ENCODE data around the gene FUOM. TPM values are rescaled to one million over a fixed set of nuclear protein-coding genes. Genes with fewer than 3 reads are reported as not detected.

FUOM gene
- total and polyA plus RNA-seq, 2 of the 4 experiments (the other 2 are of a cell fraction): 26.3 to 52.8 TPM

DNA sequence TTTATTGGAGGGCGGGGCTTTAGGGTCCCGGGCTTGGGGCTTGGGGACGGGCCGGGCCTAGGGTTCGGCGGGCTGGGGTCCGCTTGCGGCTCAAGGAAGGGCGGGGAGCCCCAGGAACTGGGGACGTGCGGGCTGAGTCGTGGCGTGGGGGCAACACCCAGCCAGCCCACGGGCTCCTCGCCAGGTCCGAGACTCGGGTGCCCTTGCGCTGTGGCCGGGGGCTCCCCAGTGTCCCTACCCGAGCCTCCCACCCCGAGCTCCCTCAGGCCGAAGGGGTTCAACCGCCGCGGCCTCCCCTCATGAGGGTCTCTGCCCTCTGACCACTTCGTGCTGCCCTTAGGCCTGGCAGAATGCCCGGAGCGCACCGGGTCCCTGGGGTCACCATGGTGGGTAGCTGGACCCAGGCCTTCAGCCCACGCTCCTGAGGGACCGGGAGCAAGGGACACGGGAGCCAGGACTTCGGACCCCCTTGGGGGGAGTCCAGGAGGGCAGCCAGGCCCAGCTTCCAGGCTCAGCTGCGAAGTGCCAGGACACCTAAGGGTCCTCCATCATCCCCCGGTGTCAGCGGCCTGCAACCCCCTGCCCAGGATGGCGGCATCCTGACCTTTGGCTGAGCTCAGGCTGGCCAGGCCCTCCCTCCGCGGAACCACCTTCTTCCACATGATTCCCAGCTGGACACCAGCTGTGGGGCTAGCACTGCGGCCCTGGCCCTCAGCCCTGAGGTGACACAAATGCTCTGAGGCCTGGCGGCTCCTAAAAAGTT is 524 bp upstream of the FUOM start:
- no peak overlapping the region for H2AK9ac ChIP-seq (replicated peaks; ENCODE audit: low read depth, low read length, poor library complexity)
- peaks cover 20% of the 10 kb centered on the region for H3K36me3 ChIP-seq (ENCODE audit: control insufficient read depth, insufficient read depth, low read length)
- no peak overlapping the region for H2AK5ac ChIP-seq (ENCODE audit: low read depth, low read length)
- peaks cover 8 to 13% of the 10 kb centered on the region in 2 experiments; a peak in 2 of 4 replicates for H3K79me1 ChIP-seq (ENCODE audit: low read depth in 1 of 2, low read length in 2 of 2)
- H3K9me3 ChIP-seq (ENCODE audit: control insufficient read depth, insufficient read depth, low read length): no peaks in the 10 kb centered on the region
- no peaks in the 10 kb centered on the region; the same call in 1 of the 2 replicates for H4K20me1 ChIP-seq (ENCODE audit: insufficient read depth, low read length)
- H3K27me3 ChIP-seq (ENCODE audit: control insufficient read depth, insufficient read depth, low read length): no peaks in the 10 kb centered on the region
- no peak overlapping the region for H3K4ac ChIP-seq (ENCODE audit: low read depth, low read length)
- H2BK20ac ChIP-seq (ENCODE audit: low read depth, low read length): no peak overlapping the region
- H3K18ac ChIP-seq (ENCODE audit: low read depth, low read length): no peak overlapping the region
- ChIA-PET CTCF (no interaction called here), POLR2A (ENCODE audit: unreplicated experiment) (no interaction called here)
- no peak overlapping the region for H3K14ac ChIP-seq (replicated peaks; ENCODE audit: low read depth, low read length)
- intact Hi-C loops (cut with micrococcal nuclease): no loop called here
- no peak overlapping the region for H3K4me3 ChIP-seq (ENCODE audit: insufficient read depth, low read depth, low read length)
- no peak overlapping the region for H3K27ac ChIP-seq (ENCODE audit: insufficient read depth, low read length)
- TF ChIP-seq NFE2L2 (IDR thresholded peaks at IDR 0.05; ENCODE audit: low read depth, low read length): no peak
- no peak for TF ChIP-seq RFX5 (IDR thresholded peaks at IDR 0.05; ENCODE audit: low read depth, low read length)
- no peak for TF ChIP-seq MXI1 (IDR thresholded peaks at IDR 0.05; ENCODE audit: borderline replicate concordance, low read depth, low read length)
- no peak for TF ChIP-seq MAZ (IDR thresholded peaks at IDR 0.05; ENCODE audit: borderline replicate concordance, low read depth, low read length)
- no peak for TF ChIP-seq RAD21 (IDR thresholded peaks at IDR 0.05; ENCODE audit: low read length)
- TF ChIP-seq, protein P1, sequence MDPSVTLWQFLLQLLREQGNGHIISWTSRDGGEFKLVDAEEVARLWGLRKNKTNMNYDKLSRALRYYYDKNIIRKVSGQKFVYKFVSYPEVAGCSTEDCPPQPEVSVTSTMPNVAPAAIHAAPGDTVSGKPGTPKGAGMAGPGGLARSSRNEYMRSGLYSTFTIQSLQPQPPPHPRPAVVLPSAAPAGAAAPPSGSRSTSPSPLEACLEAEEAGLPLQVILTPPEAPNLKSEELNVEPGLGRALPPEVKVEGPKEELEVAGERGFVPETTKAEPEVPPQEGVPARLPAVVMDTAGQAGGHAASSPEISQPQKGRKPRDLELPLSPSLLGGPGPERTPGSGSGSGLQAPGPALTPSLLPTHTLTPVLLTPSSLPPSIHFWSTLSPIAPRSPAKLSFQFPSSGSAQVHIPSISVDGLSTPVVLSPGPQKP (IDR thresholded peaks at IDR 0.05; ENCODE audit: borderline replicate concordance, low read depth, low read length): no peak
- no peak for TF ChIP-seq CEBPB (IDR thresholded peaks at IDR 0.05; ENCODE audit: low read depth, low read length)
- no peak for TF ChIP-seq RCOR1 (IDR thresholded peaks at IDR 0.05; ENCODE audit: insufficient replicate concordance, low read length)
- TF ChIP-seq MAFK (IDR thresholded peaks at IDR 0.05; ENCODE audit: low read depth, low read length): no peak
- TF ChIP-seq POLR2A (IDR thresholded peaks at IDR 0.05; ENCODE audit: low read depth, low read length): no peak
- no peak for TF ChIP-seq CHD1 (IDR thresholded peaks at IDR 0.05; ENCODE audit: low read depth, low read length)
- TF ChIP-seq, protein P2, sequence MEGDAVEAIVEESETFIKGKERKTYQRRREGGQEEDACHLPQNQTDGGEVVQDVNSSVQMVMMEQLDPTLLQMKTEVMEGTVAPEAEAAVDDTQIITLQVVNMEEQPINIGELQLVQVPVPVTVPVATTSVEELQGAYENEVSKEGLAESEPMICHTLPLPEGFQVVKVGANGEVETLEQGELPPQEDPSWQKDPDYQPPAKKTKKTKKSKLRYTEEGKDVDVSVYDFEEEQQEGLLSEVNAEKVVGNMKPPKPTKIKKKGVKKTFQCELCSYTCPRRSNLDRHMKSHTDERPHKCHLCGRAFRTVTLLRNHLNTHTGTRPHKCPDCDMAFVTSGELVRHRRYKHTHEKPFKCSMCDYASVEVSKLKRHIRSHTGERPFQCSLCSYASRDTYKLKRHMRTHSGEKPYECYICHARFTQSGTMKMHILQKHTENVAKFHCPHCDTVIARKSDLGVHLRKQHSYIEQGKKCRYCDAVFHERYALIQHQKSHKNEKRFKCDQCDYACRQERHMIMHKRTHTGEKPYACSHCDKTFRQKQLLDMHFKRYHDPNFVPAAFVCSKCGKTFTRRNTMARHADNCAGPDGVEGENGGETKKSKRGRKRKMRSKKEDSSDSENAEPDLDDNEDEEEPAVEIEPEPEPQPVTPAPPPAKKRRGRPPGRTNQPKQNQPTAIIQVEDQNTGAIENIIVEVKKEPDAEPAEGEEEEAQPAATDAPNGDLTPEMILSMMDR (conservative IDR thresholded peaks at IDR 0.05; ENCODE audit: low read depth, low read length): no peak
- TF ChIP-seq SMC3 (IDR thresholded peaks at IDR 0.05; ENCODE audit: low read depth, low read length): no peak
- TF ChIP-seq, protein P3, sequence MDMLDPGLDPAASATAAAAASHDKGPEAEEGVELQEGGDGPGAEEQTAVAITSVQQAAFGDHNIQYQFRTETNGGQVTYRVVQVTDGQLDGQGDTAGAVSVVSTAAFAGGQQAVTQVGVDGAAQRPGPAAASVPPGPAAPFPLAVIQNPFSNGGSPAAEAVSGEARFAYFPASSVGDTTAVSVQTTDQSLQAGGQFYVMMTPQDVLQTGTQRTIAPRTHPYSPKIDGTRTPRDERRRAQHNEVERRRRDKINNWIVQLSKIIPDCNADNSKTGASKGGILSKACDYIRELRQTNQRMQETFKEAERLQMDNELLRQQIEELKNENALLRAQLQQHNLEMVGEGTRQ (IDR thresholded peaks at IDR 0.05; ENCODE audit: low read depth, low read length): no peak
- no peak for TF ChIP-seq FOS (IDR thresholded peaks at IDR 0.05; ENCODE audit: low read depth, low read length)
- no peak for TF ChIP-seq BHLHE40 (IDR thresholded peaks at IDR 0.05; ENCODE audit: low read depth, low read length)
- no peak overlapping the region for H3K9ac ChIP-seq (ENCODE audit: low read depth, low read length)
- H2BK5ac ChIP-seq (ENCODE audit: low read depth, low read length, poor library complexity, severe bottlenecking): no peak overlapping the region
- no peak overlapping the region for H4K8ac ChIP-seq (ENCODE audit: low read depth in 2 of 2, low read length in 2 of 2)
- no peaks in the 10 kb centered on the region for H3K9me1 ChIP-seq (ENCODE audit: insufficient read depth, low read length)
- no peak for DNase-seq
- ATAC-seq (ENCODE audit: low read depth): no peak
- H3K23ac ChIP-seq (ENCODE audit: low read depth, low read length): no peak overlapping the region
- no peak overlapping the region for H4K91ac ChIP-seq (ENCODE audit: insufficient read depth, low read depth, low read length)
- dilution Hi-C loops (cut with HindIII; ENCODE audit: low sequenced_read_pairs, unreplicated experiment): no loop called here
- 75% methylated on average over 17 of the region's 41 CpGs; no CpG with 5 or more reads in 1 of the 2 experiments for WGBS, 2 experiments (ENCODE audit: extremely low coverage in 2 of 2, insufficient read length in 1 of 2)
- BruUV-seq (replicated peaks): no TSS peak
- H3K4me1 ChIP-seq (ENCODE audit: control insufficient read depth, insufficient read depth, low read length): peaks cover 6% of the 10 kb centered on the region; the same call in 1 of the 2 replicates
- H2BK120ac ChIP-seq (ENCODE audit: low read depth, low read length): no peak overlapping the region
- no peak overlapping the region for H2BK15ac ChIP-seq (ENCODE audit: low read depth, low read length)
- H4K5ac ChIP-seq (ENCODE audit: low read depth, low read length): no peak overlapping the region
- H3K4me2 ChIP-seq (ENCODE audit: low read depth, low read length): no peak overlapping the region
- in situ Hi-C loops (cut with MboI; ENCODE audit: low sequenced_read_pairs): no loop called here
- no peak overlapping the region for H3K56ac ChIP-seq (ENCODE audit: extremely low read depth, insufficient read depth, low read length)
- H2AFZ ChIP-seq (replicated peaks; ENCODE audit: low read length, poor library complexity): no peak overlapping the region
